Left lung (tissue), 10 donors: Measurements from ENCODE around the gene DACT2. TPM values are rescaled to one million over a fixed set of nuclear protein-coding genes. Genes with fewer than 3 reads are reported as not detected.
A peak's percentile ranks its signal among the peaks of the same experiment; 100 is the strongest.

Experiments
- ATAC-seq: fragments of 200-7000 bp; cut with Tn5 transposase; one replicate; pipeline ENCODE4 v1.9.1; 2020; ENCODE audit warnings: moderate library complexity
- DNase-seq, 4 donors: peaks; one replicate each; pipeline ENCODE4 v3.0.0-alpha.2; 2013 to 2020
- H3K27ac ChIP-seq, 2 donors: fragments of 200-600 bp; sonication (generic) in 1 of 2; one replicate each; pipeline versions ENCODE4 v1.5.0 to v1.8.0; 2020 to 2021
- H3K27me3 ChIP-seq, 2 donors: fragments of 200-600 bp; sonication (generic) in 1 of 2; one replicate each; pipeline versions ENCODE4 v1.5.0 to v1.8.0; 2020 to 2021
- H3K36me3 ChIP-seq, 2 donors: fragments of 200-600 bp; sonication (generic) in 1 of 2; one replicate each; pipeline versions ENCODE4 v1.5.0 to v1.8.0; 2020 to 2021
- H3K4me1 ChIP-seq, 2 donors: fragments of 200-600 bp; one replicate each; pipeline ENCODE4 v1.8.0; 2021
- H3K4me3 ChIP-seq, 2 donors: fragments of 200-600 bp; sonication (generic) in 1 of 2; one replicate each; pipeline versions ENCODE4 v1.5.0 to v1.8.0; 2020 to 2021; ENCODE audit warnings: mild to moderate bottlenecking in 1 of 2
- H3K9me3 ChIP-seq, 2 donors: fragments of 200-600 bp; sonication (generic) in 1 of 2; one replicate each; pipeline versions ENCODE4 v1.5.0 to v1.8.0; 2020 to 2021
- CTCF ChIP-seq, 2 donors: fragments of 200-600 bp; sonication (generic) in 1 of 2; IDR thresholded peaks; one replicate each; pipeline versions ENCODE4 v1.5.0 to v1.8.0; 2021; ENCODE audit warnings: antibody characterized with exemption in 2 of 2
- intact Hi-C, 2 donors: fragments of 100-400 bp; cut with DNase I; formaldehyde crosslinking; loops; one replicate each; pipeline versions ENCODE4 v1.11.2 to v1.14.2; 2022
- polyA plus RNA-seq, 6 donors: library from polyadenylated mRNA; unstranded; fragments of 120-200 nt; gene quantifications; one replicate each; pipeline ENCODE4 v1.2.1, GENCODE V29; 2013; ENCODE audit not compliant: insufficient read length in 6 of 6
- total RNA-seq, 2 donors: library from RNA; stranded (reverse); fragmentation: NEBNext Ultra II Directional; extraction: Animal tissue kit (Norgen Biotek cat#: 25700); gene quantifications; one replicate each; pipeline ENCODE4 v1.2.1, GENCODE V29; 2021
- donor health status: DM: no; HTN: yes; CAD: no.
- donor health status: DM: no; HTN: no; CAD: no.

DACT2 gene
- total and polyA plus RNA-seq, 8 donors = 1.4 to 50.1 (median 38.7) TPM

- H3K27ac ChIP-seq = no peak overlapping the region
Observed at GRCh38 chr6:168352096-168352495, 32.5 kb upstream of the DACT2 start.

GRCh38 chr6:168349718-168350210, 30.2 kb upstream of the DACT2 start:
- ATAC-seq (no peak), DNase-seq (no peak)
- TF ChIP-seq CTCF (IDR thresholded peaks at IDR 0.05) = no peak
- H3K4me1 ChIP-seq = no peaks in the 10 kb centered on the region
- H3K9me3 ChIP-seq = peaks cover 0 to 2% of the 10 kb centered on the region in 2 donors
- H3K27me3 ChIP-seq = peaks cover 0 to 21% of the 10 kb centered on the region in 2 donors
- H3K36me3 ChIP-seq = no peaks in the 10 kb centered on the region
- H3K4me3 ChIP-seq = no peak overlapping the region
- intact Hi-C loops = loop anchor here in 1 of 2 donors (10.0 kb wide), 1 partner anchor 195 kb away; no protein-coding TSS in a partner anchor
- no peak overlapping the region for H3K27ac ChIP-seq

More at GRCh38 chr6:168352096-168352495, 32.5 kb upstream of the DACT2 start:
- intact Hi-C loops = loop anchor here in 1 of 2 donors (10.0 kb wide), 1 partner anchor 197 kb away; no protein-coding TSS in a partner anchor
- ATAC-seq (no peak), DNase-seq (no peak)
- Histone ChIP-seq H3K27me3 (no peaks in the 10 kb centered on the region), H3K4me1 (no peaks in the 10 kb centered on the region), H3K9me3 (peaks cover 0 to 2% of the 10 kb centered on the region in 2 donors), H3K36me3 (no peaks in the 10 kb centered on the region), H3K4me3 (no peak overlapping the region)
- TF ChIP-seq CTCF (IDR thresholded peaks at IDR 0.05) = no peak

- no peak for TF ChIP-seq CTCF (IDR thresholded peaks at IDR 0.05)
- no peak for ATAC-seq
- peaks cover 0 to 21% of the 10 kb centered on the region in 2 donors for H3K27me3 ChIP-seq
- H3K9me3 ChIP-seq = peaks cover 0 to 2% of the 10 kb centered on the region in 2 donors
- H3K36me3 ChIP-seq = no peaks in the 10 kb centered on the region
- H3K4me3 ChIP-seq = no peak overlapping the region
- H3K4me1 ChIP-seq = no peaks in the 10 kb centered on the region
- intact Hi-C loops = no loop called here
- no peak overlapping the region for H3K27ac ChIP-seq
- no peak for DNase-seq
Observed at GRCh38 chr6:168348186-168348585, 28.6 kb upstream of the DACT2 start.

GRCh38 chr6:168347615-168348014, 28.0 kb upstream of the DACT2 start:
- Histone ChIP-seq H3K4me1 (no peaks in the 10 kb centered on the region), H3K36me3 (no peaks in the 10 kb centered on the region), H3K9me3 (peaks cover 0 to 2% of the 10 kb centered on the region in 2 donors), H3K27me3 (peaks cover 0 to 21% of the 10 kb centered on the region in 2 donors), H3K4me3 (no peak overlapping the region), H3K27ac (no peak overlapping the region)
- DNase-seq (peak in 1 of 4 donors; percentile 49), ATAC-seq (no peak)
- intact Hi-C loops = no loop called here
- TF ChIP-seq CTCF (IDR thresholded peaks at IDR 0.05) = no peak

- H3K36me3 ChIP-seq = no peaks in the 10 kb centered on the region
- H3K27ac ChIP-seq = no peak overlapping the region
- no peak for TF ChIP-seq CTCF (IDR thresholded peaks at IDR 0.05)
- ATAC-seq (no peak), DNase-seq (peak in 1 of 4 donors; percentile 61)
- H3K4me1 ChIP-seq = no peaks in the 10 kb centered on the region
- no peak overlapping the region for H3K4me3 ChIP-seq
- peaks cover 0 to 2% of the 10 kb centered on the region in 2 donors for H3K9me3 ChIP-seq
- intact Hi-C loops = no loop called here
- peaks cover 0 to 21% of the 10 kb centered on the region in 2 donors for H3K27me3 ChIP-seq
Observed at GRCh38 chr6:168347053-168347452, 27.5 kb upstream of the DACT2 start.
